Adipose tissue (tissue), 3 donors: ENCODE data around the gene CCDC195. TPM values are rescaled to one million over a fixed set of nuclear protein-coding genes. Genes with fewer than 3 reads are reported as not detected.

Source experiments
- H3K27ac ChIP-seq: one replicate; pipeline ENCODE4 v1.5.1; 2013; ENCODE audit warnings: low read depth, low read length
- WGBS, 3 donors: extraction: QIAGEN DNeasy Blood & Tissue Kit; methylation state at CpG; one replicate each; pipeline ENCODE4 v1.1.7; 2013; 5-methylcytosine and 5-hydroxymethylcytosine counted together
- polyA plus RNA-seq, 3 donors: library from polyadenylated mRNA; stranded (reverse); fragments of 200-250 nt; gene quantifications; one replicate each; pipeline ENCODE4 v1.2.3, GENCODE V29; 2013
- donor health status: healthy with polysubstance abuse.
- donor health status: Bipolar disorder and iron deficiency.
- donor health status: healthy.

Gene CCDC195
- not detected for polyA plus RNA-seq

DNA sequence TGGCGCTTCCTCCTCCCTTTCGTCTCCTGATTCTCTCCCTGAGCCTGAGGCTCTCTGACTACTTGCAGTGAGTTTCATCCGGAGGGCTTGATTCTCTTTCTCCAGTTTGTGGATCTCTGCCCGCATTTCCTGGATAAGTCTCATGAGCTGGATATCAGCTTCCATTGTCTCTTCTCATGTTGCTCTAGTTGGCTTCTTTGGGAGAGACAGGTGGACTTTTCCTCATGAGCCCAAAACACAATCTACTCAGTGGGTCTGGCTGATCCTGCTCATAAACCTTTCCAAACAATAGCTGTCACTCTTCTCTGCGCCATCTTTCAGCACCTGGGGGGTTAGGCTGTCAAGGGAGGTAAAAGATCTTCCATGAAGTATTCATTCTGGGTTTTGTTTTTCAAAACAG lies at the start of gene CCDC195:
TSS of gene CCDC195 (minus strand) at position 165 of the 400 bp plus-strand sequence. CDS start at position 165, 0 bp downstream.
- no peak within 1 kb of the TSS for H3K27ac ChIP-seq
- WGBS, 3 donors, result 77 to 93% (median 93%) methylated on average over 5 of the region's 5 CpGs

- H3K27ac ChIP-seq, result no peak overlapping the region
- WGBS, 3 donors, result 87 to 95% (median 89%) methylated on average over 2 of the region's 2 CpGs
Measured at GRCh38 chr2:224764565-224765236, 48.5 kb upstream of the CCDC195 start.

DNA sequence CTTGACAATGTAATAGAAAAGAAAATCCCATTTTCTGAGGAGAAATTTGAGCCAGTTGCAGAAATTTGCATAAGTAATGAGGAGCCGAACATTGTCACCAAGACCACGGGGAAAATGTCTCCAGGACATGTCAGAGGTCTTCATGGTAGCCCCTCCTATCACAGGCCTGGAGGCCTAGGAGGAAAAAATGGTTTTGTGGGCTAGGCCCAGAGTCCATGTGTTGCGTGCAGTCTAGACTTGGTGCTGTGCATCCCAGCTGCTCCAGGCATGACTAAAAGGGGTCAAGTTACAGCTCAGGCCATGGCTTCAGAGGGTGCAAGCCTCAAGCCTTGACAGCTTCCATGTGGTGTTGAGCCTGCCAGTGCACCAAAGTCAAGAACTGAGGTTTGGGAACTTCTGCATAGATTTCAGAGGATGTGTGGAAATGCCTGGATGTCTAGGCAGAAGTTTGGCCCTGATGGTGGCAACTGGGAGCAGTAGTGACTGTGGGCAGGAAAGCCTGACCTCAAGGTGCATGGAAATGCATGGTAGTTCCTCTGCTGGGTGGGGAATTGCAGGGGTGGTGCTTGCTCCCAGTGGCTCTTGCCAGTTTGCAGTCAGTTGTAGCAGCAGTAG lies 41.9 kb upstream of the CCDC195 start:
- H3K27ac ChIP-seq, result no peak overlapping the region
- WGBS, 3 donors, result 74 to 91% (median 90%) methylated on average over 3 of the region's 3 CpGs

DNA sequence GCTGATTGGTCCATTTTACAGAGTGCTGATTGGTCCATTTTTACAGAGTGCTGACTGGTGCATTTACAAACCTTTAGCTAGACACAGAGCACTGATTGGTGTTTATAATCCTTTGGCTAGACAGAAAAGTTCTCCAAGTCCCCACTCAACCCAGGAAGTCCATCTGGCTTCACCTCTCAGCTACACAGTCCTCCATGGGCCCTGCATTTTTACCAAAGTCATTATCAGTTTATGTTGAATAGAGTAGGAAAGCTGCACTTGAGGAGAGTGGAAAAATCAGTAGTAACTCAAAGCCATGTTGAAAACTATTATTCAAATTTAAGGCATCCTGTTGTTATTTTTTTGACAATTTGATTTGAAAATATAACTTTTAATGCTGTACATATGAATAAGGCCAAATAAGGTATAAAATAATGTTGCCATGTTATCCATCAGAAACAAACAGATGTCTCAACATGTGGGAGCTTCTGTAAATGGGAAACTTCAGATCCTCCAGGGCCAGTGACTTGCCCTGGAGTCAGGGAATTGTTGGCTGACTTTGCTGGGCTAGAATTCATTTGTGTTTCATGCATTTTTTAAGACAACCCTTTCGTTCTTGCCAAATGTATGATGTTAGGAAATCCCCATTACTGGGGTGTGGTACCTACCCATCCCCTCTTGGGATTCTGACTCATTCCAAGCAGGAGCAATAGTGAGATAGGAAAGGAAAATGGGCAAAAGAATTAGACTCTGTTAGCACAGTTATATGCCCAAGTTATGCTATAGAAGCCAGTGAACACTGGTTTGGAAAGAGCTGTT lies 37.8 kb upstream of the CCDC195 start:
- 47 to 54% (median 50%) methylated on average over 1 of the region's 1 CpG for WGBS, 3 donors
- H3K27ac ChIP-seq, result no peak overlapping the region

GRCh38 chr2:224751996-224752698 lies 36.0 kb upstream of the CCDC195 start:
- H3K27ac ChIP-seq, result no peak overlapping the region
- WGBS, 3 donors, result 63 to 79% (median 78%) methylated on average over 5 of the region's 5 CpGs

- H3K27ac ChIP-seq, result no peak overlapping the region
- 58 to 80% (median 79%) methylated on average over 1 of the region's 1 CpG for WGBS, 3 donors
Measured at GRCh38 chr2:224749136-224749535, 33.0 kb upstream of the CCDC195 start.

DNA sequence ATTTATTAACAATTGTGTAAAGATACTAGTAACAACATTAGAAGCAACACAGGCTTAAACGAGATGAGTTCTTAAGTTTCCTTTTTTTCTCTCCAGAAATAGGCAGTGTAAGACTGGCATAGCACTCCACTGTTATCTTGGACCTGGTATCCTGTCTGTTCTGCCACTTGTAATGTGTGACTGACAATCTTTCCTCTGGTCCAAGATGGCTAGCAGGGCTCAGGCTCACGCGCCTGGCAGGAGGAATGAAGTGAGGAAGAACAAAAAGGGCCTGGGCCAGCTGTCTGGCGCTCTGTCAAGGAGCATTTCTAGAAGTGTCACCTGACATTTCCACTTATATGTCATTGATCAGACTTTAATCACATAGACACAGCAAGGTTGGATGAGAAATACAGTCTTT lies 31.6 kb upstream of the CCDC195 start:
- 79 to 84% (median 84%) methylated on average over 4 of the region's 4 CpGs for WGBS, 3 donors
- no peak overlapping the region for H3K27ac ChIP-seq

DNA sequence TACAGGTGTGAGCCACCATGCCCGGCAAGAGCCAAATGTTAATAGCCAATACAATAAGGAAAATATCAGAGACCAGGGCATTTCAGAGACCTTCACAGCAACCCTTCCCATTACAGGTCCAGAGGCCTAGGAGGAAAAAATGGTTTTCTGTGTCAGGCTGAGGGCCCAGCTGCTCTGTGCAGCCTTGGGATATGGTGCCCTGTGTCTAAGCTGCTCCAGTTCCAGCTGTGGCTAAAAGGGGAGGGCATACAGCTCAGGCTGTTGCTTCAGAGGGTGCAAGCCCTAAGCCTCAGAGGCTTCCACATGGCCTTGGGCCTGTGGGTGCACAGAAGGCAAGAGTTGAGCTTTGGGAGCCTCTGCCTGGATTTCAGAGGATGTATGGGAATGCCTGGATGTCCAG lies 20.1 kb upstream of the CCDC195 start:
- WGBS, 3 donors, result 86 to 100% (median 94%) methylated on average over 1 of the region's 1 CpG

DNA sequence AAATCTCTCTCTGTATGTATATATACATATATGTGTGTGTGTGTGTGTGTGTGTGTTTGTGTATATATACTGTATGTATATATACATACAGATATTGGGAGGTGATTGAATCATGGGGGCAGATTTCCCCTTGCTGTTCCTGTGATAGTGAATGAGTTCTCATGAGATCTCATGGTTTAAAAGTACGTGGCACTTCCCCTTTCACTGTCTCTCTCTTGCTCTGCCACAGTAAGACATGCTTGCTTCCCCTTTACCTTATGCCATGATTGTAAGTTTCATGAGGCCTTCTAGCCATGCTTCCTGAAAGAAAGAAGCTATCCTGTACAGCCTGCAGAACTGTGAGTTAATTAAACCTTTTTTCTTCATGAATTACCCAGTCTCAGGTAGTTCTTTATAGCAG lies 18.8 kb upstream of the CCDC195 start:
- 53 to 58% (median 54%) methylated on average over 1 of the region's 1 CpG for WGBS, 3 donors
- no peak overlapping the region for H3K27ac ChIP-seq

More for the DNA sequence above, 20.1 kb upstream of the CCDC195 start:
- no peak overlapping the region for H3K27ac ChIP-seq

- WGBS, 3 donors, result 65 to 71% (median 69%) methylated on average over 1 of the region's 1 CpG
- no peak overlapping the region for H3K27ac ChIP-seq
Measured at GRCh38 chr2:224731665-224732064, 15.5 kb upstream of the CCDC195 start.

DNA sequence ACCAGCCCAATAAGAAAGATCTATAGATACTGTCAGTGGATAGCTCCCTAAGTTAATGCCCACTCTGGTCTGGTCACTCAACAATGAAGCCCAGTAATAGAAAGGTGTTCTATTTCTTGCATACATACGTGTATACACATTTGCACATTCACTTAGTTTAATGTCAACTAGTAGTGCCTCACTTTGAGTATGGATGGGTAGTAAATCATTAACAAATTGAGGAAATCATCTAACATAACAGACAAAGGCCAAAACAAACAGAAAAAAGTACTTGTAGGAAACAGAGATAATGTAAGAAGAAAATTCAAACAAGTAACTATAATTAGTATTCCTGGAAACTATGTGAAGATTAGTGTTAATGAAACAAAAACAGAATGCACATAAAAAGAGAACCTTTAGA lies 13.3 kb upstream of the CCDC195 start:
- 44 to 88% (median 86%) methylated on average over 1 of the region's 1 CpG for WGBS, 3 donors
- no peak overlapping the region for H3K27ac ChIP-seq

DNA sequence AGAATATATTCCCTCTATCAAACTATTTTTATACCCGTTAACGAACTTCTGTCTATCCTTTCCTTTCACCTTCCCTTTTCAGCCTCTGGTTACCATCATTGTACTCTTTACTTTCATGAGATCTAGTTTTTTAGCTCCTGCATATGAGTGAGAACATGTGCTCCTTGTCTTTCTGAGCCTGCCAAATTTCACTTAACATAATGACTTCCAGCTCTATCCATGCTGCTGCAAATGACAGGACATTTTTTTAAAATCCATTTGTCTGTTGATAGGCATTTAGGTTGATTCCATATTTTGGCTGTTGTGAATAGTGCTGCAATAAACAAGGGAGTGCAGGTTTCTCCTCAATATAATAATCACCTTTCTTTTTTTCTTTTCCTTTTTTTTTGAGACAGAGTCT lies 8.2 kb upstream of the CCDC195 start:
- H3K27ac ChIP-seq, result no peak overlapping the region
- WGBS, 3 donors, result 85 to 87% (median 86%) methylated on average over 2 of the region's 2 CpGs

GRCh38 chr2:224723586-224724217 lies 7.5 kb upstream of the CCDC195 start:
- 61 to 69% (median 66%) methylated on average over 2 of the region's 2 CpGs for WGBS, 3 donors
- no peak overlapping the region for H3K27ac ChIP-seq

- 68 to 80% (median 77%) methylated on average over 4 of the region's 4 CpGs for WGBS, 3 donors
- H3K27ac ChIP-seq, result no peak overlapping the region
Measured at GRCh38 chr2:224722770-224723169, 6.6 kb upstream of the CCDC195 start.

DNA sequence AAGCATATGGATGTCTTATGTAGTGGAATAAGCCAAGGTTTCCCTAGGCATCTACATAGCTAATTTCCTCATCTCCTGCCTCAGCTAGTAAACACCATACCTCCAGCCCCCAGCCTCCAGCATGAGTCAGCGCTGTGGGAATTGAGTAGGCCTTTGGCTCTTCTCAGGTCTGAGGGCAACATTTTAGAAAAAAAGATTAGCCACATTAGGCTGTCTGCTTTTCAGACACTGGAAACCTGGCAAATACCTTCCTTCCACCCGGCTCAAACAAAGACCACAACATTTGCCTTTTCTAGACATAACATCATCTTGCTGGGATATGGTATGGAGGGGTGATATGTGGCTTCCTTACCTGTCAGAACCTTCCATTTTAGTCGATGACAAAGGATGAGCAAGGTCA lies 6.1 kb upstream of the CCDC195 start:
- 70 to 87% (median 81%) methylated on average over 3 of the region's 3 CpGs for WGBS, 3 donors

GRCh38 chr2:224716921-224717320 lies 756 bp upstream of the CCDC195 start:
- no peak overlapping the region for H3K27ac ChIP-seq
- 42 to 84% (median 79%) methylated on average over 2 of the region's 2 CpGs for whole genome bisulfite sequencing, 3 donors

More for the DNA sequence above, 6.1 kb upstream of the CCDC195 start:
- H3K27ac ChIP-seq, result no peak overlapping the region

GRCh38 chr2:224711859-224712665 lies 4.1 kb downstream of the CCDC195 start:
- no peak overlapping the region for H3K27ac ChIP-seq
- WGBS, 3 donors, result 31 to 48% (median 41%) methylated on average over 10 of the region's 10 CpGs

DNA sequence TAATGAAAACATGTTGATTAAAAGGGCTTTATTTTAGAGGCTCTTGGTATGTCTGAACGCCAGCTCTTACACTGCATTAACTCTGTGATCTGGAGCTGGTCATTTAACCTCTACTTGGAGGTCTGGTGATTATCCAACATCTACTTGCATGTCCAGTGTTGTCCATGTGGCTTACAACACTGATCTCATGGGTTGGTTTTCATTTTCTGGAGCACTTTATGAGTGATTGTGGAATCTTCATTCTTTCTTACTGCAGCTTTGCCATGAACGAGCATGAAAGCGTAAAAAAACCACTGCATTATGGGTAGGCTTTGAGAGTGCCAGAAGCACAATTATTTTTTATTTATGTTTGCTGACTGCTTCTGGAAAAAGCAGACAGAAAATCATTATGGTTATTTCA lies 4.8 kb downstream of the CCDC195 start:
- 65 to 79% (median 65%) methylated on average over 3 of the region's 3 CpGs for WGBS, 3 donors
- H3K27ac ChIP-seq, result no peak overlapping the region
